ENCODE data around the gene CIDEB.
"Not testable (repeated sequence)": the region's sequence is repeated elsewhere in the genome, so short reads cannot be mapped to it uniquely, and the experiment has no call there.

CIDEB gene

GRCh38 chr14:24330973-24331674, 23.3 kb upstream of the CIDEB start:
- Histone ChIP-seq H3K27ac (ENCODE audit: low read length) (no peak overlapping the region), H3K4me1 (ENCODE audit: control insufficient read depth in 1 of 2, insufficient read depth in 2 of 2, low read length in 2 of 2) (peaks cover 15 to 41% of the 10 kb centered on the region in 2 donors), H3K36me3 (ENCODE audit: control insufficient read depth in 1 of 2, insufficient read depth in 2 of 2, low read length in 2 of 2) (no peaks in the 10 kb centered on the region), H3K4me3 (ENCODE audit: low read depth in 1 of 2, low read length in 2 of 2) (no peak overlapping the region), H3K9me3 (ENCODE audit: control insufficient read depth in 1 of 2, low read length in 2 of 2) (no peaks in the 10 kb centered on the region), H3K27me3 (ENCODE audit: low read depth, low read length) (no peaks in the 10 kb centered on the region)

- H3K4me3 ChIP-seq (ENCODE audit: low read depth in 1 of 2, low read length in 2 of 2), result no peak overlapping the region
- H3K27me3 ChIP-seq (ENCODE audit: low read depth, low read length), result no peaks in the 10 kb centered on the region
- no peaks in the 10 kb centered on the region for H3K36me3 ChIP-seq (ENCODE audit: control insufficient read depth in 1 of 2, insufficient read depth in 2 of 2, low read length in 2 of 2)
- no peaks in the 10 kb centered on the region for H3K9me3 ChIP-seq (ENCODE audit: control insufficient read depth in 1 of 2, low read length in 2 of 2)
- H3K27ac ChIP-seq (ENCODE audit: low read length), result no peak overlapping the region
- H3K4me1 ChIP-seq (ENCODE audit: control insufficient read depth in 1 of 2, insufficient read depth in 2 of 2, low read length in 2 of 2), result peaks cover 15 to 36% of the 10 kb centered on the region in 2 donors
Observed at GRCh38 chr14:24329736-24330135, 22.0 kb upstream of the CIDEB start.

- H3K36me3 ChIP-seq (ENCODE audit: control insufficient read depth in 1 of 2, insufficient read depth in 2 of 2, low read length in 2 of 2), result no peaks in the 10 kb centered on the region
- H3K27me3 ChIP-seq (ENCODE audit: low read depth, low read length), result no peaks in the 10 kb centered on the region
- no peak overlapping the region for H3K27ac ChIP-seq (ENCODE audit: low read length)
- H3K4me3 ChIP-seq (ENCODE audit: low read depth in 1 of 2, low read length in 2 of 2), result no peak overlapping the region
- peaks cover 13 to 31% of the 10 kb centered on the region in 2 donors for H3K4me1 ChIP-seq (ENCODE audit: control insufficient read depth in 1 of 2, insufficient read depth in 2 of 2, low read length in 2 of 2)
- H3K9me3 ChIP-seq (ENCODE audit: control insufficient read depth in 1 of 2, low read length in 2 of 2), result no peaks in the 10 kb centered on the region
Observed at GRCh38 chr14:24329073-24329663, 21.4 kb upstream of the CIDEB start.

- H3K9me3 ChIP-seq (ENCODE audit: control insufficient read depth in 1 of 2, low read length in 2 of 2); H3K4me3 ChIP-seq (ENCODE audit: low read depth in 1 of 2, low read length in 2 of 2); H3K36me3 ChIP-seq (ENCODE audit: control insufficient read depth in 1 of 2, insufficient read depth in 2 of 2, low read length in 2 of 2); H3K27ac ChIP-seq (ENCODE audit: low read length); H3K27me3 ChIP-seq (ENCODE audit: low read depth, low read length): not testable (repeated sequence)
- H3K4me1 ChIP-seq (ENCODE audit: control insufficient read depth in 1 of 2, insufficient read depth in 2 of 2, low read length in 2 of 2), result peaks cover 9 to 25% of the 10 kb centered on the region in 2 donors
Observed at GRCh38 chr14:24327914-24328313, 20.1 kb upstream of the CIDEB start.

GRCh38 chr14:24327303-24327702, 19.5 kb upstream of the CIDEB start:
- H3K4me3 ChIP-seq (ENCODE audit: low read depth in 1 of 2, low read length in 2 of 2), result no peak overlapping the region
- no peaks in the 10 kb centered on the region for H3K36me3 ChIP-seq (ENCODE audit: control insufficient read depth in 1 of 2, insufficient read depth in 2 of 2, low read length in 2 of 2)
- H3K9me3 ChIP-seq (ENCODE audit: control insufficient read depth in 1 of 2, low read length in 2 of 2), result no peaks in the 10 kb centered on the region
- H3K4me1 ChIP-seq (ENCODE audit: control insufficient read depth in 1 of 2, insufficient read depth in 2 of 2, low read length in 2 of 2), result peaks cover 8 to 19% of the 10 kb centered on the region in 2 donors
- H3K27ac ChIP-seq (ENCODE audit: low read length), result no peak overlapping the region
- no peaks in the 10 kb centered on the region for H3K27me3 ChIP-seq (ENCODE audit: low read depth, low read length)

- Histone ChIP-seq H3K36me3 (ENCODE audit: control insufficient read depth in 1 of 2, insufficient read depth in 2 of 2, low read length in 2 of 2) (no peaks in the 10 kb centered on the region), H3K9me3 (ENCODE audit: control insufficient read depth in 1 of 2, low read length in 2 of 2) (no peaks in the 10 kb centered on the region), H3K4me1 (ENCODE audit: control insufficient read depth in 1 of 2, insufficient read depth in 2 of 2, low read length in 2 of 2) (peaks cover 4 to 12% of the 10 kb centered on the region in 2 donors), H3K27ac (ENCODE audit: low read length) (no peak overlapping the region), H3K27me3 (ENCODE audit: low read depth, low read length) (no peaks in the 10 kb centered on the region), H3K4me3 (ENCODE audit: low read depth in 1 of 2, low read length in 2 of 2) (no peak overlapping the region)
Observed at GRCh38 chr14:24325963-24326362, 18.2 kb upstream of the CIDEB start.

GRCh38 chr14:24325041-24325530, 17.3 kb upstream of the CIDEB start:
- Histone ChIP-seq H3K4me1 (ENCODE audit: control insufficient read depth in 1 of 2, insufficient read depth in 2 of 2, low read length in 2 of 2) (peaks cover 4 to 12% of the 10 kb centered on the region in 2 donors), H3K27ac (ENCODE audit: low read length) (no peak overlapping the region), H3K36me3 (ENCODE audit: control insufficient read depth in 1 of 2, insufficient read depth in 2 of 2, low read length in 2 of 2) (no peaks in the 10 kb centered on the region), H3K27me3 (ENCODE audit: low read depth, low read length) (peaks cover 3% of the 10 kb centered on the region), H3K9me3 (ENCODE audit: control insufficient read depth in 1 of 2, low read length in 2 of 2) (no peaks in the 10 kb centered on the region), H3K4me3 (ENCODE audit: low read depth in 1 of 2, low read length in 2 of 2) (no peak overlapping the region)

GRCh38 chr14:24324024-24324423, 16.2 kb upstream of the CIDEB start:
- peaks cover 4% of the 10 kb centered on the region for H3K27me3 ChIP-seq (ENCODE audit: low read depth, low read length)
- no peaks in the 10 kb centered on the region for H3K36me3 ChIP-seq (ENCODE audit: control insufficient read depth in 1 of 2, insufficient read depth in 2 of 2, low read length in 2 of 2)
- H3K4me1 ChIP-seq (ENCODE audit: control insufficient read depth in 1 of 2, insufficient read depth in 2 of 2, low read length in 2 of 2), result peaks cover 0 to 8% of the 10 kb centered on the region in 2 donors
- no peak overlapping the region for H3K27ac ChIP-seq (ENCODE audit: low read length)
- no peaks in the 10 kb centered on the region for H3K9me3 ChIP-seq (ENCODE audit: control insufficient read depth in 1 of 2, low read length in 2 of 2)
- H3K4me3 ChIP-seq (ENCODE audit: low read depth in 1 of 2, low read length in 2 of 2), result no peak overlapping the region

- Histone ChIP-seq H3K4me3 (ENCODE audit: low read depth in 1 of 2, low read length in 2 of 2) (no peak overlapping the region), H3K27me3 (ENCODE audit: low read depth, low read length) (peaks cover 4% of the 10 kb centered on the region), H3K27ac (ENCODE audit: low read length) (no peak overlapping the region), H3K9me3 (ENCODE audit: control insufficient read depth in 1 of 2, low read length in 2 of 2) (no peaks in the 10 kb centered on the region), H3K36me3 (ENCODE audit: control insufficient read depth in 1 of 2, insufficient read depth in 2 of 2, low read length in 2 of 2) (no peaks in the 10 kb centered on the region), H3K4me1 (ENCODE audit: control insufficient read depth in 1 of 2, insufficient read depth in 2 of 2, low read length in 2 of 2) (peaks cover 0 to 6% of the 10 kb centered on the region in 2 donors)
Observed at GRCh38 chr14:24323341-24323740, 15.6 kb upstream of the CIDEB start.

- peaks cover 4% of the 10 kb centered on the region for H3K27me3 ChIP-seq (ENCODE audit: low read depth, low read length)
- no peak overlapping the region for H3K27ac ChIP-seq (ENCODE audit: low read length)
- H3K4me3 ChIP-seq (ENCODE audit: low read depth in 1 of 2, low read length in 2 of 2), result no peak overlapping the region
- H3K4me1 ChIP-seq (ENCODE audit: control insufficient read depth in 1 of 2, insufficient read depth in 2 of 2, low read length in 2 of 2), result peaks cover 0 to 6% of the 10 kb centered on the region in 2 donors
- no peaks in the 10 kb centered on the region for H3K36me3 ChIP-seq (ENCODE audit: control insufficient read depth in 1 of 2, insufficient read depth in 2 of 2, low read length in 2 of 2)
- H3K9me3 ChIP-seq (ENCODE audit: control insufficient read depth in 1 of 2, low read length in 2 of 2), result no peaks in the 10 kb centered on the region
Observed at GRCh38 chr14:24322672-24323071, 14.9 kb upstream of the CIDEB start.

GRCh38 chr14:24321212-24321975, 13.6 kb upstream of the CIDEB start:
- Histone ChIP-seq H3K9me3 (ENCODE audit: control insufficient read depth in 1 of 2, low read length in 2 of 2) (no peaks in the 10 kb centered on the region), H3K27ac (ENCODE audit: low read length) (no peak overlapping the region), H3K36me3 (ENCODE audit: control insufficient read depth in 1 of 2, insufficient read depth in 2 of 2, low read length in 2 of 2) (no peaks in the 10 kb centered on the region)

More at GRCh38 chr14:24321212-24321975, 13.6 kb upstream of the CIDEB start:
- H3K27me3 ChIP-seq (ENCODE audit: low read depth, low read length), result peaks cover 4% of the 10 kb centered on the region
- peaks cover 0 to 5% of the 10 kb centered on the region in 2 donors for H3K4me1 ChIP-seq (ENCODE audit: control insufficient read depth in 1 of 2, insufficient read depth in 2 of 2, low read length in 2 of 2)
- H3K4me3 ChIP-seq (ENCODE audit: low read depth in 1 of 2, low read length in 2 of 2), result no peak overlapping the region

All from muscle layer of duodenum (tissue), 2 donors.